Airway epithelial cell (primary cell): ENCODE data around the gene FASTKD3. TPM values are rescaled to one million over a fixed set of nuclear protein-coding genes. Genes with fewer than 3 reads are reported as not detected.

Experiments
- total RNA-seq: library from RNA; depleted of rRNA; stranded (reverse); fragments of >200 nt; gene quantifications from 2 replicates; pipeline ENCODE4 v1.2.3, GENCODE V29; 2015

Gene FASTKD3, protein sequence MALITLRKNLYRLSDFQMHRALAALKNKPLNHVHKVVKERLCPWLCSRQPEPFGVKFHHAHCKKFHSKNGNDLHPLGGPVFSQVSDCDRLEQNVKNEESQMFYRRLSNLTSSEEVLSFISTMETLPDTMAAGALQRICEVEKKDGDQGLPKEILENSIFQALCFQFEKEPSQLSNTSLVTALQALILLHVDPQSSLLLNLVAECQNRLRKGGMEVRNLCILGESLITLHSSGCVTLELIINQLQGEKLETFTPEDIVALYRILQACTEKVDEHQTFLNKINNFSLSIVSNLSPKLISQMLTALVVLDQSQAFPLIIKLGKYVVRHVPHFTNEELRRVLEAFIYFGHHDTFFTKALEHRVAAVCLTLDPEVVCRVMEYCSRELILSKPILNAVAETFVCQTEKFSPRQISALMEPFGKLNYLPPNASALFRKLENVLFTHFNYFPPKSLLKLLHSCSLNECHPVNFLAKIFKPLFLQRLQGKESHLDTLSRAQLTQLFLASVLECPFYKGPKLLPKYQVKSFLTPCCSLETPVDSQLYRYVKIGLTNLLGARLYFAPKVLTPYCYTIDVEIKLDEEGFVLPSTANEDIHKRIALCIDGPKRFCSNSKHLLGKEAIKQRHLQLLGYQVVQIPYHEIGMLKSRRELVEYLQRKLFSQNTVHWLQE
- total RNA-seq: 10.4 and 14.8 TPM in 2 replicates

DNA sequence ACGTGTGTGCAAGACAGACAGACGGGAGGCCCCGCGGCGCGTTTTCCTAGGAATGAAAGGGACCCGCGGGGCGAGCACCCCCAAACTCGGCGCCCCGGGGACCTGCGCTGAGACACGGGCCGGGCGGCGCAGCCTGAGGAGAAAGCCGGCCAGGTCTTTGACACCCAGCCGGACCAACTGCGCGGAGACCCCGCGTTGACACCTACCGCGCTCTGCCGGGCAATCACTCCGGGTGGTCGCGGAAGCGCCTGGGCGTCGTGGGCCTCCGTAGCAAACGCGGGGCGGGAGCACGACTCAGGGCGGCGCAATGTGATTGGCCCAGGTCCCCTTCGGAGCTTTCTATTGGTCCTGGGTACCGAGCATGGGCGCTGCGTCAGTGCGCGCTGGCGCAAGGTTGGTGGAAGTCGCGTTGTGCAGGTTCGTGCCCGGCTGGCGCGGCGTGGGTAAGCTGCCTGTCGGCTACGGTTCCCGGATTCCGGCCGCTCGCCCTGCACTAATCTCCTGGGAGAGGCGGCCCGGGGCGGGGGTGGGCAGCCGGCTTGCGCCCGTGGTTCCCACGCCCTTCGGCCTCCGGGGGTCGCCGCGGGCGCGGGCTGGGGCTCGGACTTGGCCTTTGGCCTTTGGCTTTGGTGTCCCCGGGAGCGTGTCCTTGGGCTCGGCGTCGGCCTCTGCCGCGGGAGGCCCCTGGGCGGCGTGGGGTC lies at the start of gene FASTKD3, which contains the start of gene MTRR:
TSS of gene FASTKD3 (minus strand) at position 259 of the 701 bp plus-strand sequence. CDS start 948 bp downstream, outside the sequence.
TSS of gene MTRR (plus strand) at position 376 of the 701 bp plus-strand sequence. CDS start 1,647 bp downstream, outside the sequence.

DNA sequence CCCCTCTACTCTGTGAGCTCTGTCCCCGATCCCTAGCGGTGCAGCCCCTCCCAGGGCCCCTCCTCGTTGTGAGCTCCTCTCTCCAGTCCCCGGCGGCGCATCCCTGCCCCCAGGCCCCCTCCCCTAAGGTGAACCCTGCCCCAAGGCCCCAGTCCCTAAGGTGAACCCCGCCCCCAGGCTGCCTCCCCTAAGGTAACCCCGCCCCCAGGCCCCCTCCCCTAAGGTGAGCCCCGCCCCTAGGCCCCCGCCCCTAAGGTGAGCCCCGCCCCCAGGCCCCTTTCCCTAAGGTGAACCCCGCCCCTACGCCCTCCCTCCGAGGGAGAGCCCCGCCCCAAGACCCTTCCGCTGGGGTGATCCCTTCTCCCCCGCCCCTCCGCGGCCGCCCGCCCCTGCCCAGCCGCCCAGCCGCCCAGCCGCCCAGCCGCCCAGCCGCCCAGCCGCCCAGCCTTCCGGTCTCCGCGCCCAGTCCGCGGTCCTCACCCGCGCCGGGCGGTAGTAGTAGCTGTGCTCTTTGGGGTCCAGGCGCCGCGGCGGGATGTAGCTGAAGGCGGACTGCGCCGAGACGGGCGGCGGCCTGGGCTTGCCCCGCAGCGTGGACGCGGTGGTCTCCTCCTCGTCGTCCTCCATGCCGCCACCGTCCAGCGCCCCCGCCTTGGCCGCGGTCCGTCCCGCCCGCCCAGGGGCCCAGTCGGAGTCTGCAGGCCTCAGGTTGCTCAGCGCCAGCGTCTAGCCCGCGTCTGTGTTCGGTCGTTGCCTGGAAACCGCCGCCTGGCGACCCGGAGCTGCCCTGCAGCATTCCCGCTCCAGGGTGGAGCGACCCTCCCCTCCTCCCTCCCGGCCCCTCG lies 18.2 kb downstream of the FASTKD3 start, which contains the start of gene CFAP90:
TSS of gene CFAP90 (minus strand) at position 739 of the 845 bp plus-strand sequence. CDS start at position 627, 112 bp downstream.

Other genes starting within 250 kb of the FASTKD3 start
- not detected in 2 replicates for gene CFAP90, start 17.9 kb downstream of the FASTKD3 start, total RNA-seq
- 20.2 and 21.8 TPM in 2 replicates for gene MTRR, start 117 bp upstream of the FASTKD3 start, total RNA-seq